IPS-NIHi7 (cell line): ENCODE results near the gene FOXO3.
"Not testable (repeated sequence)": the region's sequence is repeated elsewhere in the genome, so short reads cannot be mapped to it uniquely, and the experiment has no call there.

ENCODE experiments used
- DNase-seq: peaks from one replicate; pipeline ENCODE4 v3.0.0; 2012; ENCODE audit warnings: mixed read lengths; ENCODE audit errors: extremely low spot score

Gene FOXO3

GRCh38 chr6:108555399-108556052 lies 5.2 kb upstream of the FOXO3 start:
- DNase-seq, result no peak

- no peak for DNase-seq
Observed at GRCh38 chr6:108556250-108556649, 4.5 kb upstream of the FOXO3 start.

GRCh38 chr6:108556866-108557493 lies 3.7 kb upstream of the FOXO3 start:
- DNase-seq, result no peak

- DNase-seq, result peak; percentile 80
Observed at GRCh38 chr6:108557494-108558371, 3.0 kb upstream of the FOXO3 start.

- DNase-seq, result peak; percentile 80
Observed at GRCh38 chr6:108558372-108559096, 2.2 kb upstream of the FOXO3 start.

GRCh38 chr6:108559097-108559883 lies 1.4 kb upstream of the FOXO3 start:
- peak; percentile 33 for DNase-seq

- DNase-seq, result peak; percentile 43
Observed at GRCh38 chr6:108559884-108560462, 744 bp upstream of the FOXO3 start.

- DNase-seq, result not testable (repeated sequence)
Observed at GRCh38 chr6:108561309-108561647, 561 bp downstream of the FOXO3 start.

GRCh38 chr6:108561742-108562502 lies 1.2 kb downstream of the FOXO3 start:
- no peak for DNase-seq

GRCh38 chr6:108562503-108562993 lies 1.8 kb downstream of the FOXO3 start:
- peak; percentile 81 for DNase-seq

- no peak for DNase-seq
Observed at GRCh38 chr6:108563292-108563691, 2.6 kb downstream of the FOXO3 start.

GRCh38 chr6:108564178-108564577 lies 3.5 kb downstream of the FOXO3 start:
- no peak for DNase-seq

- DNase-seq, result no peak
Observed at GRCh38 chr6:108565091-108565766, 4.5 kb downstream of the FOXO3 start.

- DNase-seq, result no peak
Observed at GRCh38 chr6:108565893-108566292, 5.2 kb downstream of the FOXO3 start.

GRCh38 chr6:108566406-108566805 lies 5.7 kb downstream of the FOXO3 start:
- no peak for DNase-seq

- no peak for DNase-seq
Observed at GRCh38 chr6:108568101-108568500, 7.4 kb downstream of the FOXO3 start.

GRCh38 chr6:108568551-108569305 lies 8.0 kb downstream of the FOXO3 start:
- DNase-seq, result no peak

- no peak for DNase-seq
Observed at GRCh38 chr6:108570517-108570916, 9.8 kb downstream of the FOXO3 start.
